HT1080 (cell line): ENCODE results near the gene DQX1. TPM values are rescaled to one million over a fixed set of nuclear protein-coding genes. Genes with fewer than 3 reads are reported as not detected.

ENCODE experiments used
- DNase-seq: peaks from one replicate; pipeline ENCODE4 v3.0.0-alpha.2; 2015; ENCODE audit warnings: low read depth
- total RNA-seq: library from RNA; depleted of rRNA; stranded (reverse); fragments of >200 nt; shearing (Covaris generic); gene quantifications from 2 replicates; pipeline ENCODE4 v1.2.3, GENCODE V29; 2014

DQX1 gene
- total RNA-seq, 1 experiment from 2014 or later = 0.18 TPM

- no peak for DNase-seq
Observed at GRCh38 chr2:74512744-74513604, 13.1 kb downstream of the DQX1 start.

- peak; percentile 36 for DNase-seq
Observed at GRCh38 chr2:74511104-74511989, 14.7 kb downstream of the DQX1 start.

GRCh38 chr2:74510272-74510671 is 15.8 kb downstream of the DQX1 start:
- no peak for DNase-seq

- no peak for DNase-seq
Observed at GRCh38 chr2:74507926-74508520, 18.0 kb downstream of the DQX1 start.

- DNase-seq = peak; percentile 96
Observed at GRCh38 chr2:74507145-74507925, 18.7 kb downstream of the DQX1 start, which contains the start of gene PCGF1. TSS of gene PCGF1 (minus strand) at chr2:74507695. CDS start at chr2:74507668, 27 bp downstream.

- DNase-seq = no peak
Observed at GRCh38 chr2:74505448-74506246, 20.4 kb downstream of the DQX1 start.

- DNase-seq = no peak
Observed at GRCh38 chr2:74504591-74504990, 21.4 kb downstream of the DQX1 start.

- no peak for DNase-seq
Observed at GRCh38 chr2:74503506-74504475, 22.2 kb downstream of the DQX1 start.

- DNase-seq = peak; percentile 74
Observed at GRCh38 chr2:74502720-74503505, 23.1 kb downstream of the DQX1 start.

- DNase-seq = no peak
Observed at GRCh38 chr2:74502147-74502719, 23.8 kb downstream of the DQX1 start.

- no peak for DNase-seq
Observed at GRCh38 chr2:74501335-74502071, 24.5 kb downstream of the DQX1 start.

- DNase-seq = no peak
Observed at GRCh38 chr2:74500578-74500946, 25.5 kb downstream of the DQX1 start.

- no peak for DNase-seq
Observed at GRCh38 chr2:74499940-74500577, 26.0 kb downstream of the DQX1 start.

- no peak for DNase-seq
Observed at GRCh38 chr2:74499267-74499939, 26.6 kb downstream of the DQX1 start, which contains the start of gene LBX2. TSS of gene LBX2 (minus strand) at chr2:74499603. CDS start at chr2:74499537, 66 bp downstream.

GRCh38 chr2:74498500-74499266 is 27.3 kb downstream of the DQX1 start:
- peak; percentile 24 for DNase-seq
